HEK293 (cell line): ENCODE data around the gene VGLL4.

Source experiments
- CTCF ChIA-PET: fragments of 350-600 bp; formaldehyde crosslinking; extraction: SDS; loops from one replicate; lab custom pipeline; 2021; ENCODE audit warnings: antibody characterized with exemption; lab: Yijun Ruan, JAX
- POLR2A ChIA-PET: fragments of 300-600 bp; formaldehyde crosslinking; extraction: SDS; loops from one replicate; lab custom pipeline; 2020; ENCODE audit warnings: antibody characterized with exemption, inconsistent platforms; lab: Yijun Ruan, JAX
- H3K27ac ChIP-seq: fragments of 200-500 bp; sonication (Bioruptor generic); 2 replicates; pipeline ENCODE4 v1.5.1; 2014; ENCODE audit warnings: low read depth, low read length, control low read depth, inconsistent platforms; ENCODE audit errors: extremely low read depth
- H3K36me3 ChIP-seq, 2 experiments: fragments of 200-500 bp in 1 of 2; sonication (Bioruptor generic) in 1 of 2; 1 replicate in 1 of 2; 2 replicates in 1 of 2; pipeline ENCODE4 v1.5.1; 2014 to 2017; ENCODE audit warnings: inconsistent platforms in 2 of 2, low read length in 2 of 2; ENCODE audit not compliant: control insufficient read depth in 2 of 2, insufficient read depth in 1 of 2
- H3K4me1 ChIP-seq: fragments of 200-500 bp; sonication (Bioruptor generic); 2 replicates; pipeline ENCODE4 v1.5.1; 2014; ENCODE audit warnings: mild to moderate bottlenecking, low read length, inconsistent platforms; ENCODE audit not compliant: control insufficient read depth, insufficient read depth
- H3K4me3 ChIP-seq: 2 replicates; pipeline ENCODE4 v1.5.1; 2011; ENCODE audit warnings: low read depth, mild to moderate bottlenecking, control low read depth, low read length, moderate library complexity
- H3K9me3 ChIP-seq: fragments of 200-500 bp; sonication (Bioruptor generic); 2 replicates; pipeline ENCODE4 v1.5.1; 2014; ENCODE audit warnings: low read depth, low read length, inconsistent platforms; ENCODE audit not compliant: control insufficient read depth, insufficient read depth
- GLIS1 ChIP-seq: fragments of 450-650 bp; formaldehyde crosslinking; IDR thresholded peaks from 2 replicates; pipeline ENCODE4 v1.5.1; 2016; ENCODE audit warnings: missing biosample characterization, missing genetic modification characterization
- HOXA7 ChIP-seq: sonication (generic); formaldehyde crosslinking; IDR thresholded peaks from 2 replicates; pipeline ENCODE4 v1.8.1; 2022; ENCODE audit warnings: missing genetic modification reagents, borderline replicate concordance
- RBAK ChIP-seq: fragments of 450-650 bp; formaldehyde crosslinking; IDR thresholded peaks from 2 replicates; pipeline ENCODE4 v1.5.1; 2016; ENCODE audit warnings: missing biosample characterization, missing genetic modification characterization
- TCF7L2 ChIP-seq: IDR thresholded peaks from 2 replicates; pipeline ENCODE4 v1.6.1; 2011; ENCODE audit warnings: low read depth, mild to moderate bottlenecking, inconsistent platforms, low read length, moderate library complexity, borderline replicate concordance
- ZIC2 ChIP-seq: fragments of 450-650 bp; formaldehyde crosslinking; IDR thresholded peaks from 2 replicates; pipeline ENCODE4 v1.5.1; 2016; ENCODE audit warnings: missing biosample characterization, missing genetic modification characterization
- ZNF10 ChIP-seq: fragments of 450-650 bp; formaldehyde crosslinking; IDR thresholded peaks from 2 replicates; pipeline ENCODE4 v1.5.1; 2017; ENCODE audit warnings: missing biosample characterization, missing genetic modification characterization
- ZNF169 ChIP-seq: fragments of 450-650 bp; formaldehyde crosslinking; IDR thresholded peaks from 2 replicates; pipeline ENCODE4 v1.5.1; 2016; ENCODE audit warnings: missing biosample characterization, missing genetic modification characterization
- ZNF239 ChIP-seq: fragments of 450-650 bp; formaldehyde crosslinking; IDR thresholded peaks from 2 replicates; pipeline ENCODE4 v1.5.1; 2016; ENCODE audit warnings: missing biosample characterization, missing genetic modification characterization
- ZNF341 ChIP-seq: fragments of 450-650 bp; formaldehyde crosslinking; IDR thresholded peaks from 2 replicates; pipeline ENCODE4; 2016; ENCODE audit warnings: low read depth, missing biosample characterization, missing genetic modification characterization
- ZNF549 ChIP-seq: fragments of 450-650 bp; IDR thresholded peaks from 2 replicates; pipeline ENCODE4 v1.5.1; 2018; ENCODE audit warnings: missing biosample characterization, missing genetic modification characterization, mild to moderate bottlenecking, inconsistent platforms, moderate library complexity
- ZNF558 ChIP-seq: fragments of 450-650 bp; formaldehyde crosslinking; IDR thresholded peaks from 2 replicates; pipeline ENCODE4 v1.5.1; 2016; ENCODE audit warnings: missing biosample characterization, missing genetic modification characterization
- ZNF571 ChIP-seq: fragments of 450-650 bp; formaldehyde crosslinking; IDR thresholded peaks from 2 replicates; pipeline ENCODE4 v1.5.0; 2017; ENCODE audit warnings: missing biosample characterization, missing genetic modification characterization
- ZNF785 ChIP-seq: fragments of 450-650 bp; formaldehyde crosslinking; IDR thresholded peaks from 2 replicates; pipeline ENCODE4 v1.5.1; 2016; ENCODE audit warnings: missing biosample characterization, missing genetic modification characterization
- TF ChIP-seq, protein P1 (sequence below): fragments of 450-650 bp; formaldehyde crosslinking; IDR thresholded peaks from 2 replicates; pipeline ENCODE4 v1.5.1; 2016; ENCODE audit warnings: missing biosample characterization, missing genetic modification characterization, borderline replicate concordance
- TF ChIP-seq, protein P2 (sequence below): fragments of 450-650 bp; formaldehyde crosslinking; IDR thresholded peaks from 2 replicates; pipeline ENCODE4 v1.5.1; 2016; ENCODE audit warnings: missing biosample characterization, missing genetic modification characterization
- TF ChIP-seq, protein P3 (sequence below): fragments of 450-650 bp; formaldehyde crosslinking; IDR thresholded peaks from 2 replicates; pipeline ENCODE4 v1.5.1; 2017; ENCODE audit warnings: missing biosample characterization, mild to moderate bottlenecking, missing genetic modification characterization, moderate library complexity
- TF ChIP-seq, protein P4 (sequence below): IDR thresholded peaks from 2 replicates; pipeline ENCODE4 v1.6.1; 2011; ENCODE audit warnings: mild to moderate bottlenecking, low read depth, low read length, borderline replicate concordance

Gene VGLL4

DNA sequence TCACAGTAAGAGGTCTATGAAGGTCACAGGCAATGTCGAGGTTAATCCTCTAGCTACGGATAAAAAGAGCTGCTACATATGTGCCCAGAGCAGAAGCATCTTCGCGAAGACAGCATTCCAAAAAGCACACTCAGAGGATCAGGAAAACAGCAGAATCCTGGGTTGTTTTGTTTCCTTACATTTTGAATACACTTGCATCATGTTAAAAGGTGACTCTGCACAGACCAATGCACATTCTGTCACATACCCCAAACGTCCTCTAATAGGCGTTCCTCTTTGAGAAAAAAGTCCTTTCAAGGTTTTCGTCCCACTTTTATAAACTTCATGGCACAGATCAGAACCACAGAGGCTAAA is 52.7 kb downstream of the VGLL4 start (continued):
- TF ChIP-seq TCF7L2: no peak
- no peak for TF ChIP-seq RBAK

DNA sequence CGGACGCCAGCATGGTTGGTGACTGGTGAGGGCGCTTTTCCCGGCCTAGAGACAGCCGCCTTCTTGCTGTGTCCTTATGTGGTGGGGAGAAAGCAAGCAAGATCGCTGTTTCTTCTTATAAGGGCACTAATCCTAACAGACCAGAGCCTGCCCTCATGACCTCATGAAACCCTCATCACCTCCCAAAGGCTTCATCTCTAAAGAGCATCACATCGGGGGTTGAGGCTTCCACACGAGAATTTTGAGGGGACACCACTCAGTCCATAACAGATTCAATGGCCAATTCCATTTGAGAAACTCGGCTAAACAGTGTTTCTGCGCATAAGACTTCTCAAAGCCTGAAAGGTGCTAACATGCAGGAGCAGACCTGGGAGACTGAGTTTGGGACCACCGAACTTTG is 54.0 kb downstream of the VGLL4 start:
- H3K4me3 ChIP-seq: no peak overlapping the region
- peaks cover 25% of the 10 kb centered on the region for H3K4me1 ChIP-seq
- ChIA-PET CTCF (interaction anchor here (1.8 kb wide), 1 partner anchor 62 kb away, joined by 5 read pairs; no protein-coding TSS in a partner anchor), POLR2A (interaction anchor here (2.3 kb wide), 1 partner anchor 11 kb away, joined by 9 read pairs; no protein-coding TSS in a partner anchor)
- no peak for TF ChIP-seq ZNF571 (tag by site-specific recombination)
- TF ChIP-seq ZNF549 (tag by site-specific recombination): no peak
- no peak for TF ChIP-seq ZNF558 (tag by site-specific recombination)
- no peak for TF ChIP-seq ZNF10 (tag by site-specific recombination)
- TF ChIP-seq ZNF785: no peak
- H3K27ac ChIP-seq: no peak overlapping the region
- H3K9me3 ChIP-seq: no peaks in the 10 kb centered on the region
- H3K36me3 ChIP-seq: no peaks in the 10 kb centered on the region

DNA sequence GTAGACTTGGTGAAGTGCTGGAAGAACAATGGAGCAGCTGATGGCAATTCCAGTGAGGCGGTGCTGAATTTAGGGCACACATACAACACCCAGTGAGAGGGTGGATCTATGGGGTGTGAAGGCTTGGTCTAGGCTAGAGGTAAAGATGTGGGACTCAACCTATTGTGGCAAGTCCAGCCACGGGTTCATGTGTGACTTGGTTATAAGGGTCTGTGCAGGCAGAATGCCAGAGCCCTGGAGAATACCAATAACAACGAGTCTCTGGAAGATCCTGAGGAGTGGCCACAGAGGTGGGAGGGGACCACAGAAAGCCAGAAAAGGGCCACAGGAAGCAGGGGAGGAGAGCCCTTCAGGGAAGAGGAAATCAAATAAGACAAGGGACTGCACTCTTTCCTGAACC is 55.0 kb downstream of the VGLL4 start:
- Histone ChIP-seq H3K4me1 (peaks cover 28% of the 10 kb centered on the region), H3K9me3 (no peaks in the 10 kb centered on the region), H3K36me3 (no peaks in the 10 kb centered on the region), H3K27ac (no peak overlapping the region), H3K4me3 (no peak overlapping the region)
- TF ChIP-seq ZNF341 (tag by site-specific recombination) (peak; percentile 55), ZNF239 (tag by site-specific recombination) (no peak), ZNF169 (tag by site-specific recombination) (no peak), HOXA7 (CRISPR knock-in tag) (no peak)
- TF ChIP-seq, protein P1, sequence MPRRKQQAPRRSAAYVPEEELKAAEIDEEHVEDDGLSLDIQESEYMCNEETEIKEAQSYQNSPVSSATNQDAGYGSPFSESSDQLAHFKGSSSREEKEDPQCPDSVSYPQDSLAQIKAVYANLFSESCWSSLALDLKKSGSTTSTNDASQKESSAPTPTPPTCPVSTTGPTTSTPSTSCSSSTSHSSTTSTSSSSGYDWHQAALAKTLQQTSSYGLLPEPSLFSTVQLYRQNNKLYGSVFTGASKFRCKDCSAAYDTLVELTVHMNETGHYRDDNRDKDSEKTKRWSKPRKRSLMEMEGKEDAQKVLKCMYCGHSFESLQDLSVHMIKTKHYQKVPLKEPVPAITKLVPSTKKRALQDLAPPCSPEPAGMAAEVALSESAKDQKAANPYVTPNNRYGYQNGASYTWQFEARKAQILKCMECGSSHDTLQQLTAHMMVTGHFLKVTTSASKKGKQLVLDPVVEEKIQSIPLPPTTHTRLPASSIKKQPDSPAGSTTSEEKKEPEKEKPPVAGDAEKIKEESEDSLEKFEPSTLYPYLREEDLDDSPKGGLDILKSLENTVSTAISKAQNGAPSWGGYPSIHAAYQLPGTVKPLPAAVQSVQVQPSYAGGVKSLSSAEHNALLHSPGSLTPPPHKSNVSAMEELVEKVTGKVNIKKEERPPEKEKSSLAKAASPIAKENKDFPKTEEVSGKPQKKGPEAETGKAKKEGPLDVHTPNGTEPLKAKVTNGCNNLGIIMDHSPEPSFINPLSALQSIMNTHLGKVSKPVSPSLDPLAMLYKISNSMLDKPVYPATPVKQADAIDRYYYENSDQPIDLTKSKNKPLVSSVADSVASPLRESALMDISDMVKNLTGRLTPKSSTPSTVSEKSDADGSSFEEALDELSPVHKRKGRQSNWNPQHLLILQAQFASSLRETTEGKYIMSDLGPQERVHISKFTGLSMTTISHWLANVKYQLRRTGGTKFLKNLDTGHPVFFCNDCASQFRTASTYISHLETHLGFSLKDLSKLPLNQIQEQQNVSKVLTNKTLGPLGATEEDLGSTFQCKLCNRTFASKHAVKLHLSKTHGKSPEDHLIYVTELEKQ (tag by site-specific recombination): no peak
- TF ChIP-seq, protein P2, sequence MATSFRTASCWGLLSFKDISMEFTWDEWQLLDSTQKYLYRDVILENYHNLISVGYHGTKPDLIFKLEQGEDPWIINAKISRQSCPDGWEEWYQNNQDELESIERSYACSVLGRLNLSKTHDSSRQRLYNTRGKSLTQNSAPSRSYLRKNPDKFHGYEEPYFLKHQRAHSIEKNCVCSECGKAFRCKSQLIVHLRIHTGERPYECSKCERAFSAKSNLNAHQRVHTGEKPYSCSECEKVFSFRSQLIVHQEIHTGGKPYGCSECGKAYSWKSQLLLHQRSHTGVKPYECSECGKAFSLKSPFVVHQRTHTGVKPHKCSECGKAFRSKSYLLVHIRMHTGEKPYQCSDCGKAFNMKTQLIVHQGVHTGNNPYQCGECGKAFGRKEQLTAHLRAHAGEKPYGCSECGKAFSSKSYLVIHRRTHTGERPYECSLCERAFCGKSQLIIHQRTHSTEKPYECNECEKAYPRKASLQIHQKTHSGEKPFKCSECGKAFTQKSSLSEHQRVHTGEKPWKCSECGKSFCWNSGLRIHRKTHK (tag by site-specific recombination): no peak
- TF ChIP-seq, protein P3, sequence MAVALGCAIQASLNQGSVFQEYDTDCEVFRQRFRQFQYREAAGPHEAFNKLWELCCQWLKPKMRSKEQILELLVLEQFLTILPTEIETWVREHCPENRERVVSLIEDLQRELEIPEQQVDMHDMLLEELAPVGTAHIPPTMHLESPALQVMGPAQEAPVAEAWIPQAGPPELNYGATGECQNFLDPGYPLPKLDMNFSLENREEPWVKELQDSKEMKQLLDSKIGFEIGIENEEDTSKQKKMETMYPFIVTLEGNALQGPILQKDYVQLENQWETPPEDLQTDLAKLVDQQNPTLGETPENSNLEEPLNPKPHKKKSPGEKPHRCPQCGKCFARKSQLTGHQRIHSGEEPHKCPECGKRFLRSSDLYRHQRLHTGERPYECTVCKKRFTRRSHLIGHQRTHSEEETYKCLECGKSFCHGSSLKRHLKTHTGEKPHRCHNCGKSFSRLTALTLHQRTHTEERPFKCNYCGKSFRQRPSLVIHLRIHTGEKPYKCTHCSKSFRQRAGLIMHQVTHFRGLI (tag by site-specific recombination): no peak
- CTCF ChIA-PET: no interaction called here
- POLR2A ChIA-PET: no interaction called here

DNA sequence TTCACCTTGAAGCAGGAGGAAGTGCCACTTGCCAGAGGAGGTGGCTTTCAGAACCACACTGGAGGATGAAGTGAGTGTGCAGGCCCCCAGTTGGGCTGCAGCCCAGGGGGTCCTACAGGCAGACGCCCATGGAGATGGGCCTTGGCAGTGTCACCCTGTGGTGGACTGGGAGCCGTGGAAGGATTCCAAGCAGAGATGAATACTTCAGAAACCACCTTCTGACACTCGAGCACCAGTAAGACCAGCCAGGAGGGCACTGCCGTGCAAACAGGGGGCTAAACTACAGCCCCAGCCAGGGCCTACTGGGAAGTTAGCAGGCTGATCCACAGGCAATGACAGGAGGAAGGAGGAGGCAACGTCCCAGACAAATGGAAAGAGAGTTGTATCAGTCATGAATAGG is 55.4 kb downstream of the VGLL4 start:
- CTCF ChIA-PET: no interaction called here
- TF ChIP-seq ZIC2 (tag by site-specific recombination) (peak; percentile 44; the same call in 1 of the 2 replicates), GLIS1 (tag by site-specific recombination) (peak; percentile 46)
- TF ChIP-seq, protein P4, sequence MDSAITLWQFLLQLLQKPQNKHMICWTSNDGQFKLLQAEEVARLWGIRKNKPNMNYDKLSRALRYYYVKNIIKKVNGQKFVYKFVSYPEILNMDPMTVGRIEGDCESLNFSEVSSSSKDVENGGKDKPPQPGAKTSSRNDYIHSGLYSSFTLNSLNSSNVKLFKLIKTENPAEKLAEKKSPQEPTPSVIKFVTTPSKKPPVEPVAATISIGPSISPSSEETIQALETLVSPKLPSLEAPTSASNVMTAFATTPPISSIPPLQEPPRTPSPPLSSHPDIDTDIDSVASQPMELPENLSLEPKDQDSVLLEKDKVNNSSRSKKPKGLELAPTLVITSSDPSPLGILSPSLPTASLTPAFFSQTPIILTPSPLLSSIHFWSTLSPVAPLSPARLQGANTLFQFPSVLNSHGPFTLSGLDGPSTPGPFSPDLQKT: no peak
- TF ChIP-seq, all 188 proteins: peak for 2

More for the DNA sequence above, 55.4 kb downstream of the VGLL4 start:
- H3K4me3 ChIP-seq: no peak overlapping the region
- no peaks in the 10 kb centered on the region for H3K36me3 ChIP-seq
- peaks cover 32% of the 10 kb centered on the region for H3K4me1 ChIP-seq
- H3K27ac ChIP-seq: no peak overlapping the region
- POLR2A ChIA-PET: no interaction called here
- no peaks in the 10 kb centered on the region for H3K9me3 ChIP-seq
